GM06990 (cell line): ENCODE results near the gene B4GALT5.

Source experiments
- DNase-seq: peaks from one replicate; pipeline ENCODE4 v3.0.0-alpha.2; 2011; ENCODE audit not compliant: insufficient read length; ENCODE audit errors: extremely low read depth
- H3K27me3 ChIP-seq: replicated peaks from 2 replicates; pipeline ENCODE4 v1.6.0; 2011; ENCODE audit warnings: low read length; ENCODE audit not compliant: control insufficient read depth, insufficient read depth
- H3K36me3 ChIP-seq: 2 replicates; pipeline ENCODE4 v1.5.1; 2011; ENCODE audit warnings: low read length; ENCODE audit not compliant: control insufficient read depth, insufficient read depth
- H3K4me3 ChIP-seq: replicated peaks from 2 replicates; pipeline ENCODE4 v1.5.1; 2011; ENCODE audit warnings: low read depth, mild to moderate bottlenecking, control low read depth, low read length
- CTCF ChIP-seq: IDR thresholded peaks from 2 replicates; pipeline ENCODE4 v1.5.1; 2011; ENCODE audit warnings: low read length, control low read depth, mild to moderate bottlenecking, inconsistent platforms; ENCODE audit not compliant: insufficient read depth, poor library complexity, severe bottlenecking

B4GALT5 gene

GRCh38 chr20:49677777-49678758, 35.6 kb downstream of the B4GALT5 start:
- DNase-seq: no peak

DNA sequence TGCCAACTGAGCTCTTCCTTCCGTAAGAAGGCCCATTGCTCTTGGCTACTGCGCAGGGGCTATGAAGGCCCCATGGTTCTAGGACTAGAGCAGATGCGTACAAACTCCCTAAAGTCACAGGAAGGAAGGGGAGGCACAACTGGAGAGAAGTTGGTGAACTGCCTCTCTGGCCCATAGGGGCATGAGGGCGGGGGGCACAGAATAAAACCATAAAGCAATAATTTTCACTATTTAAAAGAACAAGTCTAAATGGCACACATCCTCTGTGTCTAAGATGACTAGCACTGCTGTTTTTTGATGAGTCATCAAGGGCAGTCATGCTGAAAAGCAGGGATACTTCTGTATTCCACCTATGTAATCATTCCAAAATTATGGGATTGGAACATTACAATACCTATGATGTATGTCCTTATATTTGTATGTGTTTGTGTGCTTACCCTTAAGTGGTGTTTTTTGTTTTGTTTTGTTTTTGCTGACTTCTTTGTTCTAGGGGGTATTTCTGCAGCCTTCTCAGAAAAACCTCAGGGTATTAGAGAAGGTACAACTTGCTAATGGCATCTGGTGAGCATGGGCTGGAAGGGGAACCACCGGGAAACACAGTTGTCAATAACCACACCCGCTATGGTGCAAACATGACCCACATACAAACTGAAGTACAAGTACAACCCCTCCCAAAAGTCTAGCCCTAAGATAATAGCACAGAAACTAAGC, 36.9 kb downstream of the B4GALT5 start:
- no peak overlapping the region for H3K4me3 ChIP-seq
- no peak for TF ChIP-seq CTCF
- peak; percentile 56 for DNase-seq
- H3K27me3 ChIP-seq: no peaks in the 10 kb centered on the region
- peaks cover 2% of the 10 kb centered on the region for H3K36me3 ChIP-seq

More at GRCh38 chr20:49677777-49678758, 35.6 kb downstream of the B4GALT5 start:
- no peaks in the 10 kb centered on the region for H3K27me3 ChIP-seq
- H3K4me3 ChIP-seq: peak overlapping the region; percentile 13
- peaks cover 2% of the 10 kb centered on the region for H3K36me3 ChIP-seq
- no peak for TF ChIP-seq CTCF

- no peak for TF ChIP-seq CTCF
- peak; percentile 73 for DNase-seq
- Histone ChIP-seq H3K27me3 (no peaks in the 10 kb centered on the region), H3K4me3 (no peak overlapping the region), H3K36me3 (no peaks in the 10 kb centered on the region)
Measured at GRCh38 chr20:49675368-49676151, 38.1 kb downstream of the B4GALT5 start.

GRCh38 chr20:49674383-49675352, 39.0 kb downstream of the B4GALT5 start:
- TF ChIP-seq CTCF: no peak
- DNase-seq: no peak
- Histone ChIP-seq H3K36me3 (no peaks in the 10 kb centered on the region), H3K4me3 (no peak overlapping the region), H3K27me3 (no peaks in the 10 kb centered on the region)
